CD4-positive, CD25-positive, alpha-beta regulatory T cell (primary cell): ENCODE measurements around the gene GALE. TPM values are rescaled to one million over a fixed set of nuclear protein-coding genes. Genes with fewer than 3 reads are reported as not detected.

Source experiments
- ATAC-seq, 2 donors: fragments of 150-1000 bp; cut with Tn5 transposase; one replicate each; pipeline ENCODE4 v1.10.0; 2021; ENCODE audit warnings: low read depth in 2 of 2, moderate number of reproducible peaks in 2 of 2, moderate library complexity in 1 of 2
- DNase-seq, 3 donors: peaks; one replicate each; pipeline versions ENCODE4 v3.0.0 to v3.0.0-alpha.2; 2012 to 2022; ENCODE audit warnings: mixed read lengths in 1 of 3
- H3K27ac ChIP-seq: one replicate; pipeline ENCODE4 v1.7.0; 2013; ENCODE audit warnings: mild to moderate bottlenecking, low read length; ENCODE audit not compliant: insufficient read depth, poor library complexity, severe bottlenecking
- H3K27me3 ChIP-seq: one replicate; pipeline ENCODE4 v1.7.0; 2013; ENCODE audit warnings: low read length; ENCODE audit not compliant: control insufficient read depth, insufficient read depth
- H3K36me3 ChIP-seq: one replicate; pipeline ENCODE4 v1.7.0; 2013; ENCODE audit warnings: mild to moderate bottlenecking, low read length, moderate library complexity; ENCODE audit not compliant: control insufficient read depth, insufficient read depth
- H3K4me1 ChIP-seq: 2 replicates; pipeline ENCODE4 v1.7.0; 2013; ENCODE audit warnings: mild to moderate bottlenecking, low read length; ENCODE audit not compliant: insufficient read depth, control insufficient read depth, poor library complexity, severe bottlenecking
- H3K4me3 ChIP-seq: one replicate; pipeline ENCODE4 v1.7.0; 2013; ENCODE audit warnings: low read depth, mild to moderate bottlenecking, low read length, moderate library complexity
- H3K9me3 ChIP-seq, 2 experiments: 1 replicate in 1 of 2; 2 replicates in 1 of 2; pipeline ENCODE4 v1.7.0; 2013; ENCODE audit warnings: low read length in 2 of 2, mild to moderate bottlenecking in 1 of 2, moderate library complexity in 1 of 2; ENCODE audit not compliant: control insufficient read depth in 2 of 2
- H3K27ac Mint-ChIP-seq, 3 donors: one replicate each; pipeline ENCODE4 v1.8.0; 2020 to 2022; ENCODE audit warnings: mild to moderate bottlenecking in 3 of 3, mixed read lengths in 3 of 3, moderate library complexity in 2 of 3
- H3K27me3 Mint-ChIP-seq: one replicate; pipeline ENCODE4 v1.8.0; 2022; ENCODE audit warnings: mild to moderate bottlenecking, mixed read lengths
- H3K36me3 Mint-ChIP-seq: one replicate; pipeline ENCODE4 v1.8.0; 2020; ENCODE audit warnings: mixed read lengths
- H3K4me1 Mint-ChIP-seq, 4 donors: one replicate each; pipeline ENCODE4 v1.8.0; 2020 to 2022; ENCODE audit warnings: mixed read lengths in 4 of 4, mild to moderate bottlenecking in 1 of 4
- H3K4me3 Mint-ChIP-seq, 4 donors: one replicate each; pipeline ENCODE4 v1.8.0; 2020 to 2022; ENCODE audit warnings: mild to moderate bottlenecking in 4 of 4, mixed read lengths in 4 of 4, moderate library complexity in 3 of 4
- H3K9me3 Mint-ChIP-seq, 7 donors: one replicate each; pipeline ENCODE4 v1.8.0; 2020 to 2022; ENCODE audit warnings: mixed read lengths in 7 of 7, mild to moderate bottlenecking in 3 of 7, moderate library complexity in 2 of 7
- polyA plus RNA-seq, 4 donors: library from polyadenylated mRNA; unstranded; fragments of 300-500 nt; fragmentation: Illumina TruSeq; gene quantifications; one replicate each; pipeline ENCODE4 v1.2.3, GENCODE V29; 2021
- total RNA-seq: library from RNA; stranded (reverse); gene quantifications from one replicate; pipeline ENCODE4 v1.2.3, GENCODE V29; 2022

The GALE gene
- total and polyA plus RNA-seq, 5 donors from 2014 or later = 7.0 to 10.3 (median 9.8) TPM

- peak overlapping the region in 1 of 3 donors; percentile 40 for H3K27ac Mint-ChIP-seq
- H3K27me3 Mint-ChIP-seq = no peaks in the 10 kb centered on the region
- peaks cover 6 to 47% (median 17%) of the 10 kb centered on the region in 4 donors for H3K4me1 Mint-ChIP-seq
- no peaks in the 10 kb centered on the region for H3K27me3 ChIP-seq
- no peaks in the 10 kb centered on the region for H3K9me3 Mint-ChIP-seq
- no peaks in the 10 kb centered on the region for H3K36me3 Mint-ChIP-seq
- DNase-seq (no peak), ATAC-seq (no peak)
- H3K4me1 ChIP-seq = peaks cover 12% of the 10 kb centered on the region
- H3K9me3 ChIP-seq = no peaks in the 10 kb centered on the region
- H3K36me3 ChIP-seq = peaks cover 4% of the 10 kb centered on the region
- H3K27ac ChIP-seq = no peak overlapping the region
- H3K4me3 Mint-ChIP-seq = peak overlapping the region in 2 of 4 donors; percentile 65 to 69
- no peak overlapping the region for H3K4me3 ChIP-seq
These were observed 26.2 kb downstream of the GALE start for GRCh38 chr1:23774174-23774880.

GRCh38 chr1:23772854-23773242 lies 27.7 kb downstream of the GALE start:
- Histone ChIP-seq H3K4me1 (peaks cover 4% of the 10 kb centered on the region), H3K27ac (no peak overlapping the region), H3K27me3 (no peaks in the 10 kb centered on the region), H3K9me3 (no peaks in the 10 kb centered on the region), H3K4me3 (no peak overlapping the region), H3K36me3 (peaks cover 4% of the 10 kb centered on the region)
- ATAC-seq = no peak
- Mint-ChIP-seq H3K27ac (no peak overlapping the region), H3K36me3 (peaks cover 6% of the 10 kb centered on the region), H3K4me1 (peaks cover 5 to 37% (median 13%) of the 10 kb centered on the region in 4 donors), H3K27me3 (no peaks in the 10 kb centered on the region), H3K4me3 (no peak overlapping the region), H3K9me3 (no peaks in the 10 kb centered on the region)
- no peak for DNase-seq

GRCh38 chr1:23772049-23772853 lies 28.3 kb downstream of the GALE start:
- Mint-ChIP-seq H3K4me1 (peaks cover 0 to 32% (median 13%) of the 10 kb centered on the region in 4 donors), H3K27me3 (no peaks in the 10 kb centered on the region), H3K27ac (no peak overlapping the region), H3K9me3 (no peaks in the 10 kb centered on the region), H3K36me3 (peaks cover 6% of the 10 kb centered on the region), H3K4me3 (no peak overlapping the region)
- DNase-seq = peak; percentile 73 to 87 (median 79)
- H3K9me3 ChIP-seq = no peaks in the 10 kb centered on the region
- H3K4me3 ChIP-seq = no peak overlapping the region
- no peaks in the 10 kb centered on the region for H3K4me1 ChIP-seq
- H3K36me3 ChIP-seq = peaks cover 4% of the 10 kb centered on the region
- peak; percentile 91 to 96 for ATAC-seq
- H3K27ac ChIP-seq = no peak overlapping the region
- no peaks in the 10 kb centered on the region for H3K27me3 ChIP-seq

- Histone ChIP-seq H3K9me3 (no peaks in the 10 kb centered on the region), H3K4me3 (no peak overlapping the region), H3K27ac (no peak overlapping the region), H3K27me3 (no peaks in the 10 kb centered on the region), H3K4me1 (no peaks in the 10 kb centered on the region), H3K36me3 (peaks cover 9% of the 10 kb centered on the region)
- DNase-seq (no peak), ATAC-seq (no peak)
- no peak overlapping the region for H3K27ac Mint-ChIP-seq
- H3K4me1 Mint-ChIP-seq = peaks cover 0 to 11% (median 8%) of the 10 kb centered on the region in 4 donors
- H3K9me3 Mint-ChIP-seq = no peaks in the 10 kb centered on the region
- H3K4me3 Mint-ChIP-seq = no peak overlapping the region
- no peaks in the 10 kb centered on the region for H3K27me3 Mint-ChIP-seq
- peaks cover 6% of the 10 kb centered on the region for H3K36me3 Mint-ChIP-seq
These were observed 31.8 kb downstream of the GALE start for GRCh38 chr1:23768733-23769132.

GRCh38 chr1:23763041-23763577 lies 37.4 kb downstream of the GALE start:
- DNase-seq (no peak), ATAC-seq (no peak)
- Mint-ChIP-seq H3K27me3 (no peaks in the 10 kb centered on the region), H3K36me3 (peaks cover 26% of the 10 kb centered on the region), H3K4me1 (peaks cover 0 to 9% (median 1%) of the 10 kb centered on the region in 4 donors), H3K9me3 (no peaks in the 10 kb centered on the region), H3K27ac (peak overlapping the region in 1 of 3 donors; percentile 73), H3K4me3 (no peak overlapping the region)
- Histone ChIP-seq H3K27ac (no peak overlapping the region), H3K4me1 (no peaks in the 10 kb centered on the region), H3K27me3 (no peaks in the 10 kb centered on the region), H3K9me3 (no peaks in the 10 kb centered on the region), H3K4me3 (no peak overlapping the region), H3K36me3 (peaks cover 48% of the 10 kb centered on the region)

- no peaks in the 10 kb centered on the region for H3K27me3 ChIP-seq
- no peak overlapping the region for H3K4me3 Mint-ChIP-seq
- H3K9me3 ChIP-seq = no peaks in the 10 kb centered on the region
- H3K36me3 Mint-ChIP-seq = peaks cover 47% of the 10 kb centered on the region
- H3K4me3 ChIP-seq = no peak overlapping the region
- no peaks in the 10 kb centered on the region for H3K9me3 Mint-ChIP-seq
- peaks cover 81% of the 10 kb centered on the region for H3K36me3 ChIP-seq
- H3K27me3 Mint-ChIP-seq = no peaks in the 10 kb centered on the region
- no peak overlapping the region for H3K27ac ChIP-seq
- ATAC-seq = no peak
- H3K4me1 Mint-ChIP-seq = peaks cover 0 to 9% (median 1%) of the 10 kb centered on the region in 4 donors
- no peak overlapping the region for H3K27ac Mint-ChIP-seq
- no peaks in the 10 kb centered on the region for H3K4me1 ChIP-seq
- DNase-seq = no peak
These were observed 41.3 kb downstream of the GALE start for GRCh38 chr1:23759277-23759676.

GRCh38 chr1:23757812-23758211 lies 42.7 kb downstream of the GALE start:
- Histone ChIP-seq H3K27ac (no peak overlapping the region), H3K4me1 (no peaks in the 10 kb centered on the region), H3K27me3 (no peaks in the 10 kb centered on the region), H3K9me3 (no peaks in the 10 kb centered on the region), H3K36me3 (peaks cover 89% of the 10 kb centered on the region), H3K4me3 (no peak overlapping the region)
- H3K27me3 Mint-ChIP-seq = no peaks in the 10 kb centered on the region
- no peak overlapping the region for H3K27ac Mint-ChIP-seq
- peaks cover 58% of the 10 kb centered on the region for H3K36me3 Mint-ChIP-seq
- H3K9me3 Mint-ChIP-seq = no peaks in the 10 kb centered on the region
- no peak overlapping the region for H3K4me3 Mint-ChIP-seq
- no peak for DNase-seq
- ATAC-seq = no peak
- H3K4me1 Mint-ChIP-seq = peaks cover 0 to 9% (median 1%) of the 10 kb centered on the region in 4 donors
